NT2/D1 (cell line): ENCODE data around the gene STK24.

Source experiments
- DNase-seq: peaks from one replicate; pipeline ENCODE4 v3.0.0-alpha.2; 2011; ENCODE audit warnings: low read depth, low spot score
- H3K27me3 ChIP-seq: 2 replicates; pipeline ENCODE4 v1.6.0; 2011; ENCODE audit warnings: mild to moderate bottlenecking; ENCODE audit not compliant: insufficient read length, insufficient read depth
- H3K36me3 ChIP-seq: 2 replicates; pipeline ENCODE4 v1.6.1; 2011; ENCODE audit warnings: mild to moderate bottlenecking, low read length, mixed read lengths; ENCODE audit not compliant: insufficient read depth, insufficient read length
- H3K4me1 ChIP-seq: 2 replicates; pipeline ENCODE4 v1.5.1; 2011; ENCODE audit not compliant: insufficient read depth, insufficient read length
- H3K4me3 ChIP-seq: 2 replicates; pipeline ENCODE4 v1.5.1; 2011; ENCODE audit warnings: low read depth; ENCODE audit not compliant: insufficient read length
- H3K9ac ChIP-seq: 2 replicates; pipeline ENCODE4 v1.6.0; 2011; ENCODE audit warnings: low read depth; ENCODE audit not compliant: insufficient read length
- H3K9me3 ChIP-seq: 2 replicates; pipeline ENCODE4 v1.5.1; 2011; ENCODE audit warnings: mild to moderate bottlenecking, low read length; ENCODE audit not compliant: insufficient read depth
- SUZ12 ChIP-seq: IDR thresholded peaks from 2 replicates; pipeline ENCODE4 v1.6.1; 2011; ENCODE audit not compliant: insufficient read length, insufficient read depth; ENCODE audit errors: extremely low read depth
- YY1 ChIP-seq: IDR thresholded peaks from 2 replicates; pipeline ENCODE4 v1.6.1; 2011; ENCODE audit not compliant: insufficient read length, insufficient read depth
- ZNF274 ChIP-seq: IDR thresholded peaks from 2 replicates; pipeline ENCODE4 v1.6.1; 2011; ENCODE audit warnings: mild to moderate bottlenecking, low read depth, low read length

STK24 gene

DNA sequence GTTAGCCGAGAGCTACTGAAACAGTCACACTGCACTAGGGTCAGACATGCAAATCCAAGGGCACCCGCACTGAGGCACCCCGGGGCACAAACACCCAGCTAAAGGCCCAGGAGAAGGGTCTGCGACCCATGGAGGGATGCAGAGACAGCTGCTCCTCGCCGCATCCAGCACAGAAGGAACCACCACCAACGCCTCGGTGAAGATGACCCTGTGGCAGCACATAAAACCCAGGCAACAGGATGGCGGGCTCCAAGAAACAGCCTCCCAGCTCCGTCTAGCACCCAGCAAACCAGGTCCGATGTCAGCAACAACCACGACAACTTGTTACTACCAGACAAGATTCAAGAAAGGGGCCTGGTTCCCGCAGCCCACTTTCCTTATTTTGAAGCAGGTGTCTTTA, 82.1 kb downstream of the STK24 start:
- no peak for DNase-seq
- TF ChIP-seq SUZ12: no peak
- TF ChIP-seq YY1: no peak
- TF ChIP-seq ZNF274: no peak
- Histone ChIP-seq H3K27me3 (no peaks in the 10 kb centered on the region), H3K36me3 (peaks cover 32% of the 10 kb centered on the region), H3K4me1 (peaks cover 5% of the 10 kb centered on the region), H3K9ac (no peak overlapping the region), H3K4me3 (no peak overlapping the region), H3K9me3 (no peaks in the 10 kb centered on the region)

DNA sequence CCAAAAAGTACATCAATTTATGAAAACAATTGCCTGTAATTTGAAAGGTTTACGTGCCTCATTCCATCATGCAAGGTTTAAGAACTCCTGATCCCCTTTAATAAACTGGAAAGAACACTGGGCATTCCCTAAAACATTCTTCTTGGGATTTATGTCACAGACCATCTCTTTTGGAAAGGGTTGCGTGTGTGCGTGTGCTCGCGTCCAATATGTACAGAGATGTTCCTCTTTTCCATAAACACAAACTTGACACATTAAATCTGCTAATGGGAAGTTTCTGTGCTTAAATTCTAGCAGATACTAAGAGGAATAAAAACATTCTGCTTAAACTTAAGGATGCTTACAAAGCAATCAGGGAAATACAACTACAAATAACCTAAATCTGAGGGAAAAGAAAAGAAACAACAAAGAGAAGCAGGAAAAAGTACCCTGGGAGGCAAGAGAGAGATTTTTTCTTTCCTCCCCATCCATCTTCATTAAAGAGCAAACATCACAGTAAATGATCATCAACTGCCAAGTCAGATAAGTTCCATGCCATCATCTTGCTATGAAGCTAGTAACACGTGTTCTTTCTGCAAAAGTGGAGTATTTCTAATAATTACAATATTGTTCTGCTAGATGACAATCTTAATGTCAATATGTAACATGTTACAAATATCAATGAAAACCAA, 83.7 kb downstream of the STK24 start:
- DNase-seq: no peak
- H3K36me3 ChIP-seq: peaks cover 17% of the 10 kb centered on the region
- peaks cover 3% of the 10 kb centered on the region for H3K4me1 ChIP-seq

DNA sequence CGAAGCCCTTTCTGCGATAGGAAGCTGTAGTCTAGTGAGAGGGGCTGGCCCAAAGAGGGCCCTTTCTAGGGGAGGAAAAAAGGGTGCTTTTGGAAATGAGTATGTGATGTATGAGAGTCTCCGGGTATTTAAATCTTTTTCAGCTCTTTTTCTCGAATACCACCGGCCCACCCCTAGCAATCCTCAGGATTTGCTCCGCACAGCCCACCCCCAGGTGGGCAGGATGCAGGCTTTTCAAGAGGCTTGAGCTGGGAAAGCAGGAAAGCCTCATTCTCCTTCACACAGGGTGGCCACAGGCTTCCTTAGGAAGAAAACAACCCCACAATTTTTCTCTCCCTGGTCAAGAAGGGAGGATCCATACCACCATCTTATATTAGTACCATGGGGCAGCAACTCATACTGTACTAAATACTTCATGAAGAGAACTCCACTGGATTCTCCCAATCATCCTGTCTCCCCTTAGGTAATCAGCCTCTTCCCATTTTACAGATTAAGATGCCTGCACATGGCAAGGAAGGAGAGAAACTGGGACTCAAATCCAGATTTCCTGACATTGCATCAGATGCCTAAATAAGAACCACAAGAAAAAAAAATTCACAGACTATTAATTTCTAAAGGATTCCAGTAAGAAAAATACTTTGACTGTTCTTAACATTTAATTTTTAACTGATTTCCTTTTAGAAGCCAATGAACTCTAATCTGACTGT, 84.4 kb downstream of the STK24 start:
- Histone ChIP-seq H3K9ac (no peak overlapping the region), H3K9me3 (no peaks in the 10 kb centered on the region), H3K36me3 (peaks cover 11% of the 10 kb centered on the region), H3K4me3 (no peak overlapping the region), H3K27me3 (no peaks in the 10 kb centered on the region), H3K4me1 (peaks cover 3% of the 10 kb centered on the region)
- no peak for DNase-seq
- no peak for TF ChIP-seq ZNF274
- no peak for TF ChIP-seq SUZ12
- no peak for TF ChIP-seq YY1

More for the DNA sequence above, 83.7 kb downstream of the STK24 start:
- Histone ChIP-seq H3K9ac (no peak overlapping the region), H3K9me3 (no peaks in the 10 kb centered on the region), H3K4me3 (no peak overlapping the region), H3K27me3 (no peaks in the 10 kb centered on the region)
- TF ChIP-seq SUZ12 (no peak), ZNF274 (no peak), YY1 (no peak)

DNA sequence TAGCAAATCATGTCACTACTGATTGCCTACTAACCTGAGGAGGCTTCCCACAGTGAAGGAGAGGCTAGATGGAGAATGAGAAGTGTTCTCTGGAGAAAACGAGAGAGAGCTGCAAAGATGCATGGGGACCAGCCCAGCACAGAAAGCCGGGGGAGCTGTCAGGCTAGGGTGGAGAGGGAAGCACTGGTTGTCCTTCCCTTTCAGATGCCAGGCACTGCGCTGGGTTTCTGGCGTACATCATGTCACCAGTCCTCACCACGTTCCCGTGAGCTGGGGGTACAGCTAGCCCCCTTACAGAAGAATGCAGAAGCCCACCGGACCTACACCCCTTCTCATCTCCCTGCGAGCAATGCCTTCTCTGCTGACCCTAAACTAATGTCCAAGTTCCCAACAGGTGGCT, 86.0 kb downstream of the STK24 start:
- H3K9ac ChIP-seq: no peak overlapping the region
- no peaks in the 10 kb centered on the region for H3K9me3 ChIP-seq

DNA sequence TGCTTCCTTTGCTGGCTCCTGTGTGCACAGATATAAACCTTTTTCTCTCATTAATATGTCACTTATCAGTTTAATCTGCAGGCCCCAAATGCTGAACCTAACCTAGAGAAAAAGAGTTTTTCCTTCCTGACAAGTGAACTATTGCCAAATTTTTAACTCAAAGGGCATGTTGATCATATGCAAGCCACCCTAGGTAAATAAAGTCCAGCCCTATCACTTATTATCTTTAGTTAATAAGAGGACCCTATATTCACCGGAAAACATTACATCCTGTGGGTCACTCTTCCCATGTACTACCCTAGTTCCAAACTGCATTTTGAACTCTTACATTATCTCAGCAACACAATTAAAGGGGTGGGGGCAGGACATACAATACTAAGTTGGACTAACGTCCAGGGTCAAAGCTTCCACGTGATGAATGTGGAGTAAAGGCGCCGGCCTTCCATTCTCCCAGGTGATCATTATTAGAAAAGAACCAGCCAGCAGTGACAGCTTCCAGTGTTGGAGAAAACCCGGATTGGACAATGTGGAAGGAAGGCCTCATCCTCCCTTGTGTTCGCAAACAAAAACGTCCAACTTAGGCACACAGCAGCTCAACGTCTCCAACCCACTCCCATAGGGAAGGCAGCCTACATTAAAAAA, 86.6 kb downstream of the STK24 start:
- H3K27me3 ChIP-seq: no peaks in the 10 kb centered on the region
- no peaks in the 10 kb centered on the region for H3K9me3 ChIP-seq
- DNase-seq: no peak
- no peak overlapping the region for H3K9ac ChIP-seq
- no peak overlapping the region for H3K4me3 ChIP-seq
- H3K36me3 ChIP-seq: peaks cover 11% of the 10 kb centered on the region
- TF ChIP-seq ZNF274 (no peak), YY1 (no peak), SUZ12 (no peak)
- peaks cover 8% of the 10 kb centered on the region for H3K4me1 ChIP-seq

More for the DNA sequence above, 86.0 kb downstream of the STK24 start:
- no peak for DNase-seq
- Histone ChIP-seq H3K27me3 (no peaks in the 10 kb centered on the region), H3K4me3 (no peak overlapping the region), H3K36me3 (peaks cover 11% of the 10 kb centered on the region), H3K4me1 (peaks cover 4% of the 10 kb centered on the region)
- TF ChIP-seq YY1 (no peak), ZNF274 (no peak), SUZ12 (no peak)

DNA sequence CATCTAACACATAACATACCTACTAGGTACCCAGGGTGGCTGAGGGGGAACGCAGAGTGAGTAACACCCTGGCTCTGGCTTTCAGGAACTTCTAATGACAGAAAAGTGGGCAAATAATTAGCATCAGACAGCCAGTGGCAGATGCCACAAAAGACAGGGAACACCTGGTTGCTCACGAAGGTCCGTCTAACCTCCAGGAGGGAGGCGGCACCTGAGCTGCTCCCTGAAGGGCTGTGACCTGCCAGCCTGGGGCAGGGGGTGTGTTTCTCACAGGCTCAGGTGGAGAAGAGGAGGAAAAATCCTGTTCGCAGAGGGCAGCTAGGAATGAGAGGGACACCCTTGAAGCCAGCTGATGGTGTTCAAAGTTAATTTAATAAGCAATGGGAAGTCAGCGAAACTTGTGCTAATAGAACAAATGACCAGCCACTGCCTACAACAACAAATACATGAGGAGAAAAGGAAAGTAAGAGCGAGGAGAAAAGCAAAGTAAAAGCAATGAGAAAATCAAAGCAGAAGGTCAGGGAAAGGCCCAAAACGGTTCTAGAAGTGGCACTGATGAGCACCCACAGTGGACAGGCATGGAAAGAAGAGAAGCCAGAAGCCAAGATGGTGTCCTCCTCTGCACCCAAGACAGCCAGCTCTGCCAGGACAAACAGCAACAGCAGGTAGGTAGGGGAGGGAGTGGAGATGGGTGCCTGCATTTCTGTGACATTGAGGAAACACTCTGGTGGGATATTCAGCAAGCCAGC, 87.3 kb downstream of the STK24 start:
- no peak for DNase-seq
- no peak overlapping the region for H3K4me3 ChIP-seq

DNA sequence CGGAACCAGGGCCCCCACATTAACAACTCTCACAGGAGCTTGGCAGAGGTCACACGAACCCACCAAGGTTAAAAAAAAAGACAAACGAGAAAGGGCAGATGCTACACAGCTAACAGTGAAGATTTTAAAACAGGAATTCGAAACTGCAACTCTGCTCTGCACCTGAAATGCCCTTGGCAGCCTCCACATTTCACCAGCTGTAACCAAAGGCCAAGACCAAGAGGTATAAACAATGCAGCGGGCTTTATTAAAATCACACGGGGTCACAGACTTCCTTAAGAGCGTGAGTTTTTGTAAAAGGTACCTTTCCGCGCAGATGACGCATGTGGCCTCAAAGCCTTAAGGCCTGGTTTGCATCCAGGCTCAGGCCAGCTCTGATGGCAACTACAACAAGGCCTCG, 88.2 kb downstream of the STK24 start:
- H3K27me3 ChIP-seq: no peaks in the 10 kb centered on the region
- no peak overlapping the region for H3K4me3 ChIP-seq
- peaks cover 15% of the 10 kb centered on the region for H3K4me1 ChIP-seq
- H3K9ac ChIP-seq: no peak overlapping the region
- TF ChIP-seq ZNF274 (no peak), SUZ12 (no peak), YY1 (no peak)
- no peaks in the 10 kb centered on the region for H3K9me3 ChIP-seq
- no peak for DNase-seq
- H3K36me3 ChIP-seq: peaks cover 8% of the 10 kb centered on the region

More for the DNA sequence above, 87.3 kb downstream of the STK24 start:
- H3K9me3 ChIP-seq: no peaks in the 10 kb centered on the region
- H3K27me3 ChIP-seq: no peaks in the 10 kb centered on the region
- TF ChIP-seq YY1: no peak
- no peak for TF ChIP-seq ZNF274
- no peak for TF ChIP-seq SUZ12
- H3K9ac ChIP-seq: no peak overlapping the region
- peaks cover 9% of the 10 kb centered on the region for H3K36me3 ChIP-seq
- peaks cover 11% of the 10 kb centered on the region for H3K4me1 ChIP-seq
